ENCODE measurements around the gene FOSL2. TPM values are rescaled to one million over a fixed set of nuclear protein-coding genes. Genes with fewer than 3 reads are reported as not detected.
"Not testable (repeated sequence)": the region's sequence is repeated elsewhere in the genome, so short reads cannot be mapped to it uniquely, and the experiment has no call there.

FOSL2 gene
- total RNA-seq, 6 experiments from 2014 or later: 90.1 to 128 (median 116) TPM

DNA sequence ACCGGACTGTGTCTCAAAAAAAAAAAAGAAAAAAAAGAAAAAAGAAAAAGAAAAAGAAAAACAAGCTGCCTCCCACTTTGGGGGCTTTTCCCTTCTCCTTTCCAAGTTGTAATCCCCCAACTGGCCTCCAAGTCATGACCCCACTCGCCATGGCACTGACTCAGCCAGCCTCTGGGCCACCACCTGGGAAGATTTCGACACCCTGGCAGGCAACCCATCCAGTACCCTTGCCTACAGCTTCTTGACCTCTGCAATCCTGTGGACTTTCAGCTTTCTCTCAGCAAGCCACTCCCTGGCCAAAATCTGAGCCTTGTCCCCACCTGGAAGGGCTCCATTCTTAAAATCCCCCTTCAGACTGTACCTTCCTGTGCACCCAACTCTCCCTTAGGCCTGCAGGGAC lies 22.3 kb upstream of the FOSL2 start:
- H3K9me3 Mint-ChIP-seq: no peaks in the 10 kb centered on the region
- TF ChIP-seq, protein P1, sequence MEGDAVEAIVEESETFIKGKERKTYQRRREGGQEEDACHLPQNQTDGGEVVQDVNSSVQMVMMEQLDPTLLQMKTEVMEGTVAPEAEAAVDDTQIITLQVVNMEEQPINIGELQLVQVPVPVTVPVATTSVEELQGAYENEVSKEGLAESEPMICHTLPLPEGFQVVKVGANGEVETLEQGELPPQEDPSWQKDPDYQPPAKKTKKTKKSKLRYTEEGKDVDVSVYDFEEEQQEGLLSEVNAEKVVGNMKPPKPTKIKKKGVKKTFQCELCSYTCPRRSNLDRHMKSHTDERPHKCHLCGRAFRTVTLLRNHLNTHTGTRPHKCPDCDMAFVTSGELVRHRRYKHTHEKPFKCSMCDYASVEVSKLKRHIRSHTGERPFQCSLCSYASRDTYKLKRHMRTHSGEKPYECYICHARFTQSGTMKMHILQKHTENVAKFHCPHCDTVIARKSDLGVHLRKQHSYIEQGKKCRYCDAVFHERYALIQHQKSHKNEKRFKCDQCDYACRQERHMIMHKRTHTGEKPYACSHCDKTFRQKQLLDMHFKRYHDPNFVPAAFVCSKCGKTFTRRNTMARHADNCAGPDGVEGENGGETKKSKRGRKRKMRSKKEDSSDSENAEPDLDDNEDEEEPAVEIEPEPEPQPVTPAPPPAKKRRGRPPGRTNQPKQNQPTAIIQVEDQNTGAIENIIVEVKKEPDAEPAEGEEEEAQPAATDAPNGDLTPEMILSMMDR (IDR thresholded peaks at IDR 0.05): no peak
- peaks cover 19% of the 10 kb centered on the region for H3K4me1 Mint-ChIP-seq (ENCODE audit: low read depth)
- DNase-seq: no peak
- peaks cover 6% of the 10 kb centered on the region; the same call in 1 of the 2 replicates for H3K27me3 Mint-ChIP-seq (ENCODE audit: insufficient read depth)
- no peak overlapping the region for H3K4me3 Mint-ChIP-seq
- H3K36me3 Mint-ChIP-seq (ENCODE audit: low read depth): no peaks in the 10 kb centered on the region
- H3K27ac Mint-ChIP-seq: no peak overlapping the region

GRCh38 chr2:28371728-28372127 lies 20.9 kb upstream of the FOSL2 start:
- not testable (repeated sequence) for H3K4me3 Mint-ChIP-seq; DNase-seq; H3K27ac Mint-ChIP-seq; H3K36me3 Mint-ChIP-seq (ENCODE audit: low read depth); H3K27me3 Mint-ChIP-seq (ENCODE audit: insufficient read depth); H3K9me3 Mint-ChIP-seq
- peaks cover 14% of the 10 kb centered on the region for H3K4me1 Mint-ChIP-seq (ENCODE audit: low read depth)

DNA sequence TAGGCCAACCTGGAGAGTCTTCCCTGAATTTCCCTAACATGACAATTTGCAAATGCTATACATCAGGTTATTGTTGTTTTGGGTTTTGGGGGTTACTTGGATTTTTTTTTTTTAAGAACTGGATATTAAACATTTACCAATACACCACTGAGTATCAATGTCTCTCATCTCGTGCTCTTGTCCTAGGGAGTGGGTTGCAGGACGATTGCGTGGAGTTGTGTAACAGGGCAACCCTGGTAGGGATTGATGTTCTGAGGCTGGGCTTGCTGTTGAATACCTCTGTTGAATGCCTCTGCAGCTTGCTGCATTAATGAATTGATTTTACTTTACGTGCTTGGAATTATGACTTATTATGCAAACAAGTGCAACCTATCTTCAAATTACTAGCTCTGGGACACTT lies 18.8 kb upstream of the FOSL2 start:
- Mint-ChIP-seq H3K4me1 (ENCODE audit: low read depth) (peaks cover 7% of the 10 kb centered on the region; the same call in 1 of the 2 replicates), H3K36me3 (ENCODE audit: low read depth) (no peaks in the 10 kb centered on the region), H3K27me3 (ENCODE audit: insufficient read depth) (peaks cover 6% of the 10 kb centered on the region; the same call in 1 of the 2 replicates), H3K27ac (no peak overlapping the region), H3K9me3 (no peaks in the 10 kb centered on the region), H3K4me3 (no peak overlapping the region)
- TF ChIP-seq, protein P1 (IDR thresholded peaks at IDR 0.05): no peak
- DNase-seq: no peak

DNA sequence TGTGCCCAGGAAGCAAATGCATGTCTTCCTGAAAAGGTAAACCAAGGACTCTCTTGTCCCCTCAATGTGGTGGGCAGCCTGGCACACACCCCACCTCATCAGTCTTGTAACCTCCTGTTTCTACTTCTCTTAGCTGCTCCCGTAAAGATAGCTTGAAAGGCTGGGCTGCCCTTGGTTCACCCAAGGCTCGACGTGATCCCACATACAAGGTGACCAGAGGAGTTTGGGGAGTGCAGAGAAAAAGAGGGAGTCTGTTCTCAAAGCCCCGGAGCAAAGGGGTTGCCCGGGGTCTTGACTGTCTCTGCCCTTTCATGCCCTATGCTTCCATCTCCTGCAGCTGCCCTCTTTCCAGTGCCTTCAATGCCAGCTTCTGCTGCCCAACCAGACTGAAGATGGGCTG lies 18.3 kb upstream of the FOSL2 start:
- TF ChIP-seq, protein P1 (IDR thresholded peaks at IDR 0.05): no peak
- no peaks in the 10 kb centered on the region for H3K9me3 Mint-ChIP-seq
- peaks cover 6% of the 10 kb centered on the region; the same call in 1 of the 2 replicates for H3K27me3 Mint-ChIP-seq (ENCODE audit: insufficient read depth)
- no peaks in the 10 kb centered on the region for H3K36me3 Mint-ChIP-seq (ENCODE audit: low read depth)
- no peak for DNase-seq
- H3K27ac Mint-ChIP-seq: no peak overlapping the region
- peaks cover 7% of the 10 kb centered on the region; the same call in 1 of the 2 replicates for H3K4me1 Mint-ChIP-seq (ENCODE audit: low read depth)
- no peak overlapping the region for H3K4me3 Mint-ChIP-seq

DNA sequence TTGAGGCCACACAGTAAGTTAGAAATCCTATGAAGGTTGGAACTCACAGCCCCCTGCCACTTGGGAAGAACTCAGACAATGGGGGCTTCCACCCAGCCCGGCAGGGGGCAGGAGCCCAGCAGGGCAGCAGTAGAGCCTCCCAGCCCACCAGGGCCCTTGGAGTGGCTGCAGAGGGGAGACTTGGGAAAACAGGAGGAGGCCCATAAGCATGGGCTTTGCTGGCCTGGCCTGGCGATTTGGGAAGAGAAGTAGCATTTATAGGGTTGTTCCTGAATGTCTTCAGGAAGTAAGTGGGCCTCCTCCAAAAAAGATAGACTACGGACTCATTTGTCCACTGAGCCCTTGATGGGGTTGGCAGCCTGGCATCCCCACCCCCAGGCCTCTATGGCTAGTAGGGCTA lies 17.4 kb upstream of the FOSL2 start:
- peaks cover 7% of the 10 kb centered on the region; the same call in 1 of the 2 replicates for H3K4me1 Mint-ChIP-seq (ENCODE audit: low read depth)
- H3K9me3 Mint-ChIP-seq: no peaks in the 10 kb centered on the region
- H3K27me3 Mint-ChIP-seq (ENCODE audit: insufficient read depth): peaks cover 6% of the 10 kb centered on the region; the same call in 1 of the 2 replicates
- TF ChIP-seq, protein P1 (IDR thresholded peaks at IDR 0.05): no peak
- H3K36me3 Mint-ChIP-seq (ENCODE audit: low read depth): no peaks in the 10 kb centered on the region
- no peak overlapping the region for H3K4me3 Mint-ChIP-seq
- DNase-seq: no peak
- no peak overlapping the region for H3K27ac Mint-ChIP-seq

- H3K27me3 Mint-ChIP-seq (ENCODE audit: insufficient read depth): peaks cover 6% of the 10 kb centered on the region; the same call in 1 of the 2 replicates
- no peak overlapping the region for H3K4me3 Mint-ChIP-seq
- peaks cover under 1% of the 10 kb centered on the region; the same call in 1 of the 2 replicates for H3K4me1 Mint-ChIP-seq (ENCODE audit: low read depth)
- H3K27ac Mint-ChIP-seq: no peak overlapping the region
- no peaks in the 10 kb centered on the region for H3K9me3 Mint-ChIP-seq
- H3K36me3 Mint-ChIP-seq (ENCODE audit: low read depth): no peaks in the 10 kb centered on the region
- DNase-seq: no peak
- TF ChIP-seq, protein P1 (IDR thresholded peaks at IDR 0.05): no peak
These were observed 16.7 kb upstream of the FOSL2 start for GRCh38 chr2:28375742-28376631.
